PFSK-1 (cell line): ENCODE measurements around the gene CAMTA1.

ENCODE experiments used
- FOXP2 ChIP-seq: optimal IDR thresholded peaks from 2 replicates; pipeline ENCODE3; 2011; ENCODE audit warnings: borderline replicate concordance, control low read depth, inconsistent platforms; ENCODE audit not compliant: insufficient read depth; ENCODE audit errors: extremely low read length, extremely low read depth
- POLR2AphosphoS5 ChIP-seq: IDR thresholded peaks from 2 replicates; pipeline ENCODE4 v1.6.1; 2012; ENCODE audit warnings: low read depth, mild to moderate bottlenecking, control low read depth, low read length, moderate library complexity
- REST ChIP-seq, 2 experiments: IDR thresholded peaks; 2 replicates each; pipeline versions ENCODE4 v1.6.1 to v1.8.0; 2011 to 2012; ENCODE audit warnings: low read depth in 2 of 2, low read length in 2 of 2, control low read depth in 1 of 2, inconsistent platforms in 1 of 2, mild to moderate bottlenecking in 1 of 2, moderate library complexity in 1 of 2; ENCODE audit not compliant: insufficient read depth in 1 of 2
- SIN3A ChIP-seq: IDR thresholded peaks from 2 replicates; pipeline ENCODE4 v1.6.1; 2012; ENCODE audit warnings: mild to moderate bottlenecking, low read length, moderate library complexity, borderline replicate concordance; ENCODE audit not compliant: insufficient read depth
- TAF1 ChIP-seq: IDR thresholded peaks from 2 replicates; pipeline ENCODE4 v1.6.1; 2012; ENCODE audit warnings: low read length, control low read depth, borderline replicate concordance; ENCODE audit not compliant: insufficient read depth

Gene CAMTA1

GRCh38 chr1:6922096-6922931 is 137.1 kb downstream of the CAMTA1 start:
- no peak for TF ChIP-seq FOXP2
- no peak for TF ChIP-seq POLR2AphosphoS5

DNA sequence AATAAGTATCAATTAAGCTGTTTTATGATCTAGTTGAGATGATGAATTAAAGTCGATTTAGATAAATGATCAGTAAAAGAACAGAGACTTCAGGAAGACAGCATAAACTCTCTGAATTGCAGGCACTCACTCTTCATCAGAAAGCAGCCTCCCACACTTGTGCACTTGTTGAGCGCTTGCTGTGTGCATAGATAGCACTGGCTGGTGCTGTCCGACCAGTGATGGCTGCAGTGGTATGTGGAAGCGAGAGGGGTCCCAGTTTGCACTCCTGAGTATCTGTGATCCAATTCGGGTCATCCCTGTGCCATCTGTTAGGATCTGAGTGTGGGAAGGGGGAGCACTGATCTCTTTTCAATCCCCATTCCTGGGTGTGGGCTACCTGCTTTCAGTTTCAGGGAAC is 137.8 kb downstream of the CAMTA1 start:
- TF ChIP-seq SIN3A (no peak), POLR2AphosphoS5 (no peak), FOXP2 (no peak), TAF1 (no peak), REST (IDR thresholded peaks at IDR 0.05; ENCODE audit: insufficient read depth in 1 of 2, low read depth in 2 of 2, low read length in 2 of 2) (no peak)

DNA sequence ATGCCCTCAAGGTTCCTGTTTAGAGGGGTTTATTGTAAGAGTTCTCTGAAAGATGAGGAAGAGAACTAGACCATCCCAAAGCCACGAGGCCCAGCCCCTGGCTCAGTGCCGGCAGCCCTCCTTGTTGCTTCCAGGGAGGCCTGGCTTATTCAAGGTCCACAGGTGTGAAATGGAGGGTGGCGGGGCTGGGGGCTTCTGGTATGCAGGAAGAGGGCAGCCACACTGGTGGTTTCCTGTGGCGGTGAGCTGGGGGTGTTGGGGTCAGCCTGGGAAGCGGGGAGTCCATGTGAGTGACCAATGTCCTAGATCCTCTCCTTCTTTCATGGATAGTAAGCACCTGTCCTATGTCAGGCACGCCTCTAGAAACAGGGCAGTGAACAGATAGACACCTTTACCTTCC is 138.2 kb downstream of the CAMTA1 start:
- no peak for TF ChIP-seq SIN3A
- TF ChIP-seq REST (IDR thresholded peaks at IDR 0.05; ENCODE audit: insufficient read depth in 1 of 2, low read depth in 2 of 2, low read length in 2 of 2) = no peak
- no peak for TF ChIP-seq FOXP2
- TF ChIP-seq POLR2AphosphoS5 = no peak
- no peak for TF ChIP-seq TAF1

DNA sequence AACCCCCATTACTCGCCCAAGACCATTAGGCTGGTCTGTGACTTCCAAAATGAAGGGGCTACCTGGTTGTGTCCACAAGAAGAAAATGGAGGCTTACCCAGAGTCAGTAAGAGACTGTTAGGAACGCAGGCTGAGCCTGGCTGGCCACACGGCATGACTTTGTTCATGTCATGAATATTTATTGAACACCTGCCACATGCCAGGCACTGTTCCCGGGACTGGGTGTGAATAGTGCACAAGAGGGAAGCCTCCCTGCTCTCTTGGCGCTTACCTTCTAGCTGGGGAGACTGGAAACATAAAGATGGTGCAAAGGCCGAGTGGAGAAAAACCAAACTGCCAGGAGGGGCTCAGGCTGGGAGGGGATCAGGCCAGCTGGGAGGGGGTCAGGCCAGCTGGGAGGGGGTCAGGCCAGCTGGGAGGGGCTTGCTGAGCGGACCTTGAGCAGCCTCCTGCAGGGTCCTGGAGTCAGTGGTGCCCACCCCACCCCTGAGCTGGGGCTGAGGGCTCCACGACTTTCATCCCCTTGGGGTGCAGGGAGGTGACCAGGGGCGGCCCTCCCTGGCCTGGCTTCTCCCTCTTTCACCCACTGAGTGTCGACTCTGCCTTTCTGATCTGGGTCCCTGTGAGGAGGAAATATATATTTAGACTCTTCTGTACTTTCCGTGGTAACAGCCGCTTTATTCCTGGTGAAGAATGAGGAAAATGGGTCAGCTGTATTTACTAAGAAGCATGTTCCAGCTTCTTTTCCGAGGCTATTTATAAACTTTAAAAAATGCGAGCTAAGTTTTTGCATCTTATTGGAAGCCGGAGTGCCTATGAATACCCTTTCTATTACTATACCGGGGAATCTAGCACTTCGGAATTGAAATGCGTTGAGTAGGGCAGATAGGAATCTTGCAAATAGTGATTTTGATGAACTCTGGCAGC is 139.0 kb downstream of the CAMTA1 start:
- TF ChIP-seq SIN3A = no peak
- TF ChIP-seq FOXP2 = no peak
- no peak for TF ChIP-seq POLR2AphosphoS5
- no peak for TF ChIP-seq REST (IDR thresholded peaks at IDR 0.05; ENCODE audit: insufficient read depth in 1 of 2, low read depth in 2 of 2, low read length in 2 of 2)
- no peak for TF ChIP-seq TAF1

DNA sequence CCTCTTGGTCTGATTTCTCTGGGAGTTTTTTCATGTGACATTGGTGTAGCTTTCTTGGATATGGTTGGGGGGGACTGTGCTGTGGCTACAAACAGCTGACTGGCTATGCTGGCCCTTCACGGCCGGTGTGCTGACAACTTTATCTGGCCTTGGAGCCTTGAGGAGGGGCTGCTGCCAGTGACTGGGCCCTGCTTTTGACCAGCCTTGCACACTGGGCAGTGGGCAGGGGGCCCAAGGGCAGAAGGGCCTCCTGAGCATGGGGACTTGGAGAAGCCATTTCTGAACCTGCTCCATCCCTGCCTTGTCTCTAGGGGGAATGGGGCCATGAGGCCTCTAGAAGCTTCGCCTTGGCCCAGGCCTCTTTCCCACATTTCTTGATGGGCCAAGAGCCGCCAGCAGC is 139.6 kb downstream of the CAMTA1 start:
- TF ChIP-seq SIN3A (no peak), TAF1 (no peak), FOXP2 (no peak), REST (IDR thresholded peaks at IDR 0.05; ENCODE audit: insufficient read depth in 1 of 2, low read depth in 2 of 2, low read length in 2 of 2) (no peak), POLR2AphosphoS5 (no peak)
